ENCODE data around the gene ANKFY1. TPM values are rescaled to one million over a fixed set of nuclear protein-coding genes. Genes with fewer than 3 reads are reported as not detected.

Gene ANKFY1
- polyA plus RNA-seq, 1 experiment, result 43.5 TPM

- TF ChIP-seq, protein P1, sequence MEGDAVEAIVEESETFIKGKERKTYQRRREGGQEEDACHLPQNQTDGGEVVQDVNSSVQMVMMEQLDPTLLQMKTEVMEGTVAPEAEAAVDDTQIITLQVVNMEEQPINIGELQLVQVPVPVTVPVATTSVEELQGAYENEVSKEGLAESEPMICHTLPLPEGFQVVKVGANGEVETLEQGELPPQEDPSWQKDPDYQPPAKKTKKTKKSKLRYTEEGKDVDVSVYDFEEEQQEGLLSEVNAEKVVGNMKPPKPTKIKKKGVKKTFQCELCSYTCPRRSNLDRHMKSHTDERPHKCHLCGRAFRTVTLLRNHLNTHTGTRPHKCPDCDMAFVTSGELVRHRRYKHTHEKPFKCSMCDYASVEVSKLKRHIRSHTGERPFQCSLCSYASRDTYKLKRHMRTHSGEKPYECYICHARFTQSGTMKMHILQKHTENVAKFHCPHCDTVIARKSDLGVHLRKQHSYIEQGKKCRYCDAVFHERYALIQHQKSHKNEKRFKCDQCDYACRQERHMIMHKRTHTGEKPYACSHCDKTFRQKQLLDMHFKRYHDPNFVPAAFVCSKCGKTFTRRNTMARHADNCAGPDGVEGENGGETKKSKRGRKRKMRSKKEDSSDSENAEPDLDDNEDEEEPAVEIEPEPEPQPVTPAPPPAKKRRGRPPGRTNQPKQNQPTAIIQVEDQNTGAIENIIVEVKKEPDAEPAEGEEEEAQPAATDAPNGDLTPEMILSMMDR (IDR thresholded peaks at IDR 0.05; ENCODE audit: insufficient read depth, low read depth, low read length), result no peak
Observed at GRCh38 chr17:4232168-4232813, 31.5 kb downstream of the ANKFY1 start.

GRCh38 chr17:4229627-4230541 lies 33.9 kb downstream of the ANKFY1 start:
- POLR2A ChIA-PET, result interaction anchor here (0.5 to 0.8 kb wide), 3 partner anchors 15 to 347 kb away, joined by 4 to 17 read pairs (median 4); no protein-coding TSS in a partner anchor
- TF ChIP-seq, protein P1 (IDR thresholded peaks at IDR 0.05; ENCODE audit: insufficient read depth, low read depth, low read length), result no peak
- Histone ChIP-seq H3K27me3 (ENCODE audit: control insufficient read depth, insufficient read depth, low read length) (no peaks in the 10 kb centered on the region), H3K4me3 (ENCODE audit: low read depth, low read length) (no peak overlapping the region), H3K36me3 (ENCODE audit: control insufficient read depth, insufficient read depth, low read length) (no peaks in the 10 kb centered on the region; the same call in 1 of the 2 replicates)
- DNase-seq (ENCODE audit: low read depth), result peak; percentile 99
- CTCF ChIA-PET, result interaction anchor here (0.6 to 2.1 kb wide), 11 partner anchors 9 to 1728 kb away, joined by 3 to 14 read pairs (median 4); no protein-coding TSS in a partner anchor

More at GRCh38 chr17:4232168-4232813, 31.5 kb downstream of the ANKFY1 start:
- Histone ChIP-seq H3K4me3 (ENCODE audit: low read depth, low read length) (no peak overlapping the region), H3K36me3 (ENCODE audit: control insufficient read depth, insufficient read depth, low read length) (peaks cover 2% of the 10 kb centered on the region; the same call in 1 of the 2 replicates), H3K27me3 (ENCODE audit: control insufficient read depth, insufficient read depth, low read length) (no peaks in the 10 kb centered on the region)
- POLR2A ChIA-PET, result no interaction called here
- CTCF ChIA-PET, result interaction anchor here (1.2 to 1.8 kb wide), 4 partner anchors 10 to 35 kb away, joined by 3 to 6 read pairs (median 4); no protein-coding TSS in a partner anchor
- DNase-seq (ENCODE audit: low read depth), result peak; percentile 11

DNA sequence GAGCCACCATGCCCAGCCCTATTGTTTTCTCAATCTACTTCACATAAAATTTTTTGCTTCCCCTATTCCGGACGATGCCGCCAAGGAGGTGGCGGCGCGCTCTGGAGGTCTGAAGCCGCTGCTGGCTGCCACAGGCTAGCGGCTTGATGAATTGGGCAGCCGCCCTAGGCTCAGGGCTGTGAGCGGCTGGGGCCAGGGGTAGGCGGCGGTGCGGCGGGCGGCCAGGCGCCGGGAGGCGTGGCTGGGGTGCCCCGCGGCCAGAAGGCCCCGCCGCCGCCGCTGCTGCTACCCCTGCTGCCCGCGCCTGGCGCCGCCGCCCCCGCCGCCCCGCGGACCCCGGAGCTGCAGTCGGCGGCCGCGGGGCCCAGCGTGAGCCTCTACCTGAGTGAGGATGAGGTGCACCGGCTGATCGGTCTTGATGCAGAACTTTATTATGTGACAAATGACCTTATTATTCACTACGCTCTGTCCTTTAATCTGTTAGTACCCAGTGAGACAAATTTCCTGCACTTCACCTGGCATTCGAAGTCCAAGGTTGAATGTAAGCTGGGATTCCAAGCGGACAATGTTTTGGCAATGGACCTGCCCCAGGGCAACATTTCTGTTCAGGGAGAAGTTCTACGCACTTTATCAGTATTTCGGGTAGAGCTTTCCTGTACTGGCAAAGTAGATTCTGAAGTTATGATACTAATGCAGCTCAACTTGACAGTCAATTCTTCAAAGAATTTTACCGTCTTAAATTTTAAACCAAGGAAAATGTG lies 41.7 kb downstream of the ANKFY1 start:
- H3K27me3 ChIP-seq (ENCODE audit: control insufficient read depth, insufficient read depth, low read length), result no peaks in the 10 kb centered on the region
- TF ChIP-seq, protein P1 (IDR thresholded peaks at IDR 0.05; ENCODE audit: insufficient read depth, low read depth, low read length), result no peak
- no peak overlapping the region for H3K4me3 ChIP-seq (ENCODE audit: low read depth, low read length)
- H3K36me3 ChIP-seq (ENCODE audit: control insufficient read depth, insufficient read depth, low read length), result peaks cover 4% of the 10 kb centered on the region
- POLR2A ChIA-PET, result no interaction called here
- CTCF ChIA-PET, result interaction anchor here (1.7 kb wide), 1 partner anchor 11 kb away, joined by 5 read pairs; no protein-coding TSS in a partner anchor
- DNase-seq (ENCODE audit: low read depth), result no peak

DNA sequence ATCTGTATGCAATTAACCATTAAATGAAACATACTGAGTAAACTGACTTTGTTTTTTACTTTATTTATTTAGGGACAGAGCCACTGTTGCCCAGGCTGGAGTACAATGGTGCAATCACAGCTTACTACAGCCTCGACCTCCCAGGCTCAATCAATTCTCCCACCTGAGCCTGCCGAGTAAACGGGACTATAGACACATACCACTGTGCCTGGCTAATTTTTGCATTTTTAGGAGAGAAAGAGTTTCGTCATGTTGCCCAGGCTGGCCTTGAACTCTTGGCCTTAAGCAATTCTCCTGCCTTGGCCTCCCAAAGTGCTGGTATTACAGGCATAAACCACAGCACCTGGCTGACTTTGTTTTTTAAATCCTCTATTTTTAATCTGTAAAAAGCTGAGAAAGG lies 42.6 kb downstream of the ANKFY1 start:
- ChIA-PET POLR2A (no interaction called here), CTCF (interaction anchor here (1.1 to 1.7 kb wide), 2 partner anchors 9 to 11 kb away, joined by 3 to 5 read pairs; no protein-coding TSS in a partner anchor)
- Histone ChIP-seq H3K27me3 (ENCODE audit: control insufficient read depth, insufficient read depth, low read length) (no peaks in the 10 kb centered on the region), H3K36me3 (ENCODE audit: control insufficient read depth, insufficient read depth, low read length) (peaks cover 4% of the 10 kb centered on the region), H3K4me3 (ENCODE audit: low read depth, low read length) (no peak overlapping the region)
- DNase-seq (ENCODE audit: low read depth), result no peak
- TF ChIP-seq, protein P1 (IDR thresholded peaks at IDR 0.05; ENCODE audit: insufficient read depth, low read depth, low read length), result no peak
